Endothelial cell of umbilical vein (primary cell): Measurements from ENCODE around the gene KRTAP19-1. TPM values are rescaled to one million over a fixed set of nuclear protein-coding genes. Genes with fewer than 3 reads are reported as not detected.

Experiments
- BruUV-seq: library from RNA; stranded (reverse); fragments of 400-500 nt; replicated peaks from 2 replicates; lab custom pipeline; 2021; lab: Mats Ljungman, UMichigan
- CTCF ChIA-PET: fragments of 300-600, 350-600 bp; sonication (Branson Sonifier 250); formaldehyde crosslinking; loops from one replicate; lab custom pipeline; 2021; ENCODE audit warnings: antibody characterized with exemption, inconsistent platforms; lab: Charles Lee
- POLR2A ChIA-PET: fragments of 300-600, 350-600 bp; sonication (Branson Sonifier 250); formaldehyde crosslinking; loops from one replicate; lab custom pipeline; 2021; ENCODE audit warnings: antibody characterized with exemption, inconsistent platforms; lab: Charles Lee
- DNase-seq: peaks from one replicate; pipeline ENCODE4 v3.0.0-alpha.2; 2011; ENCODE audit warnings: low read depth, low spot score
- FAIRE-seq: peaks from 2 replicates; lab custom pipeline; 2011; peaks lifted over from hg19 to GRCh38; lab: Jason Lieb, UNC
- H2AFZ ChIP-seq: 2 replicates; pipeline ENCODE4 v1.6.0; 2012; ENCODE audit warnings: low read depth, low read length, control low read depth, inconsistent platforms
- H3K27ac ChIP-seq: 2 replicates; pipeline ENCODE4 v1.5.1; 2011; ENCODE audit warnings: low read depth, mild to moderate bottlenecking, control low read depth, low read length, moderate library complexity; ENCODE audit not compliant: insufficient read depth
- H3K27me3 ChIP-seq, 2 experiments: 2 replicates each; pipeline versions ENCODE4 v1.6.0 to v1.6.1; 2011; ENCODE audit warnings: low read length in 2 of 2, mixed read lengths in 1 of 2; ENCODE audit not compliant: control insufficient read depth in 2 of 2, insufficient read depth in 2 of 2
- H3K36me3 ChIP-seq, 2 experiments: 2 replicates in 1 of 2; 3 replicates in 1 of 2; pipeline ENCODE4 v1.5.1; 2011; ENCODE audit warnings: low read length in 2 of 2, mild to moderate bottlenecking in 1 of 2, moderate library complexity in 1 of 2; ENCODE audit not compliant: control insufficient read depth in 2 of 2, insufficient read depth in 2 of 2; ENCODE audit errors: extremely low read depth in 1 of 2
- H3K4me1 ChIP-seq: 3 replicates; pipeline ENCODE4 v1.5.1; 2011; ENCODE audit warnings: mild to moderate bottlenecking, low read length; ENCODE audit not compliant: control insufficient read depth, insufficient read depth; ENCODE audit errors: extremely low read depth
- H3K4me2 ChIP-seq: 2 replicates; pipeline ENCODE4 v1.6.1; 2011; ENCODE audit warnings: low read length, control low read depth, mixed read lengths; ENCODE audit not compliant: insufficient read depth
- H3K4me3 ChIP-seq, 3 experiments: fragments of 200-600 bp in 1 of 3; sonication (generic), shearing (Covaris generic) in 1 of 3; replicated peaks in 1 of 3; 2 replicates each; pipeline ENCODE4 v1.5.1; 2011 to 2016; ENCODE audit warnings: control low read depth in 3 of 3, low read length in 3 of 3, mild to moderate bottlenecking in 2 of 3, inconsistent platforms in 1 of 3, low read depth in 1 of 3, moderate library complexity in 1 of 3; ENCODE audit not compliant: insufficient read depth in 1 of 3
- H3K79me2 ChIP-seq: 2 replicates; pipeline ENCODE4 v1.6.0; 2012; ENCODE audit warnings: low read length, inconsistent platforms; ENCODE audit not compliant: control insufficient read depth, insufficient read depth
- H3K9ac ChIP-seq: replicated peaks from 2 replicates; pipeline ENCODE3; 2011; ENCODE audit warnings: low read length, control low read depth; ENCODE audit not compliant: insufficient read depth; ENCODE audit errors: extremely low read depth
- H3K9me1 ChIP-seq: replicated peaks from 3 replicates; pipeline ENCODE4 v1.6.0; 2011; ENCODE audit warnings: mild to moderate bottlenecking, low read length; ENCODE audit not compliant: control insufficient read depth, insufficient read depth; ENCODE audit errors: extremely low read depth
- H3K9me3 ChIP-seq: replicated peaks from 2 replicates; pipeline ENCODE4 v1.5.1; 2012; ENCODE audit warnings: low read length, inconsistent platforms; ENCODE audit not compliant: control insufficient read depth, insufficient read depth
- H4K20me1 ChIP-seq: replicated peaks from 2 replicates; pipeline ENCODE3; 2011; ENCODE audit warnings: mild to moderate bottlenecking, low read length; ENCODE audit not compliant: control insufficient read depth, insufficient read depth; ENCODE audit errors: extremely low read depth
- EZH2 ChIP-seq: IDR thresholded peaks from 2 replicates; pipeline ENCODE4 v1.6.1; 2012; ENCODE audit warnings: borderline replicate concordance, low read depth, mild to moderate bottlenecking, moderate library complexity, low read length, inconsistent platforms; ENCODE audit not compliant: severe bottlenecking
- FOS ChIP-seq: IDR thresholded peaks from 2 replicates; pipeline ENCODE4 v1.6.1; 2011; ENCODE audit warnings: mild to moderate bottlenecking, low read length, moderate library complexity, borderline replicate concordance; ENCODE audit not compliant: insufficient read depth
- GATA2 ChIP-seq: IDR thresholded peaks from 2 replicates; pipeline ENCODE4 v1.7.0; 2011; ENCODE audit warnings: low read depth, mild to moderate bottlenecking, moderate library complexity, mixed read lengths, low read length; ENCODE audit not compliant: insufficient read length, insufficient read depth
- JUN ChIP-seq: IDR thresholded peaks from 2 replicates; pipeline ENCODE4 v1.6.1; 2011; ENCODE audit warnings: borderline replicate concordance, low read depth; ENCODE audit not compliant: insufficient read length, insufficient read depth
- MYC ChIP-seq: IDR thresholded peaks from one replicate; pipeline ENCODE4 v1.6.1; 2011; ENCODE audit warnings: mild to moderate bottlenecking, low read depth, low read length
- POLR2A ChIP-seq: IDR thresholded peaks from 2 replicates; pipeline ENCODE4 v1.6.1; 2012; ENCODE audit warnings: low read depth, mild to moderate bottlenecking, control low read depth, low read length
- POLR2AphosphoS5 ChIP-seq: IDR thresholded peaks from 2 replicates; pipeline ENCODE4 v1.6.1; 2012; ENCODE audit warnings: low read depth, mild to moderate bottlenecking, control low read depth, low read length, moderate library complexity; ENCODE audit not compliant: insufficient read depth
- dilution Hi-C: fragments of 300-500 bp; cut with MboI; formaldehyde crosslinking; loops from one replicate; pipeline ENCODE4 v1.15.0; 2019; ENCODE audit warnings: low sequenced_read_pairs; ENCODE audit not compliant: extremely low pct_ligation_motif_present
- intact Hi-C: fragments of 100-400 bp; cut with micrococcal nuclease; formaldehyde crosslinking; loops from one replicate; pipeline ENCODE4 v1.10.0; 2022
- polyA plus RNA-seq, 4 experiments: library from polyadenylated mRNA; depleted of rRNA in 3 of 4; stranded (reverse) in 3 of 4; unstranded in 1 of 4; fragments of >200 nt; gene quantifications; 2 replicates each; pipeline versions ENCODE4 v1.2.1 to v1.2.3, GENCODE V29; 2011 to 2012; ENCODE audit warnings: missing spikeins in 1 of 4
- total RNA-seq: library from RNA; stranded (reverse); gene quantifications from 2 replicates; pipeline ENCODE4 v1.2.3, GENCODE V29; 2021
- TF ChIP-seq, protein P1 (sequence below), 2 donors: IDR thresholded peaks; 1 replicate in 1 of 2; 2 replicates in 1 of 2; pipeline ENCODE4 v1.5.1; 2011; ENCODE audit warnings: low read length in 2 of 2, mild to moderate bottlenecking in 2 of 2, moderate library complexity in 2 of 2, control low read depth in 1 of 2, inconsistent platforms in 1 of 2, low read depth in 1 of 2; ENCODE audit not compliant: insufficient read depth in 1 of 2; ENCODE audit errors: extremely low read depth in 1 of 2
- TF ChIP-seq, protein P2 (sequence below): IDR thresholded peaks from 2 replicates; pipeline ENCODE4 v1.6.1; 2011; ENCODE audit not compliant: insufficient read depth, insufficient read length

The KRTAP19-1 gene
- total and polyA plus RNA-seq, 2 donors (not counting 3 experiments of a cell fraction or from before 2014, with no cell fraction given) = not detected

DNA sequence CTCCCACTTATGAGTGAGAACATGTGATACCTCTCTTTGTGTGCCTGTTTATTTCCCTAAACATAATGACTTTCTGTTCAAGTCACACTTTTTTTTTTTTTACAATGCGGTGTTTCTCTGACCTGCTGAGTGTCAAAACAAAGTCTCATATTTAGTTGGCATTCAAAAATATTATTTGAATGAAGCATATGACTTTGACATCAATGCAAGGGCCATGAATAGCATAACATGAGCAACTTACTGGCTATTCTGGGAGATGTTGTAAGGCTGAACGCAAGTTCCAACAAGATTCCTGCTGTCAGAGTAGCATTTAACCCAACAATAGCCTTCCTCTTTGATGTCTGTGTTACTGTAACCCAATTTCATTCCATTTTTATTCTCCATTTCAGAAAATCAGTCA lies 2.0 kb upstream of the KRTAP19-1 start:
- BruUV-seq = no TSS peak
- no peaks in the 10 kb centered on the region for H3K79me2 ChIP-seq
- no peaks in the 10 kb centered on the region for H3K36me3 ChIP-seq
- intact Hi-C loops = no loop called here
- no peak for FAIRE-seq
- ChIA-PET CTCF (no interaction called here), POLR2A (no interaction called here)
- no peaks in the 10 kb centered on the region for H3K9me1 ChIP-seq
- no peak overlapping the region for H3K4me3 ChIP-seq
- TF ChIP-seq, protein P1, sequence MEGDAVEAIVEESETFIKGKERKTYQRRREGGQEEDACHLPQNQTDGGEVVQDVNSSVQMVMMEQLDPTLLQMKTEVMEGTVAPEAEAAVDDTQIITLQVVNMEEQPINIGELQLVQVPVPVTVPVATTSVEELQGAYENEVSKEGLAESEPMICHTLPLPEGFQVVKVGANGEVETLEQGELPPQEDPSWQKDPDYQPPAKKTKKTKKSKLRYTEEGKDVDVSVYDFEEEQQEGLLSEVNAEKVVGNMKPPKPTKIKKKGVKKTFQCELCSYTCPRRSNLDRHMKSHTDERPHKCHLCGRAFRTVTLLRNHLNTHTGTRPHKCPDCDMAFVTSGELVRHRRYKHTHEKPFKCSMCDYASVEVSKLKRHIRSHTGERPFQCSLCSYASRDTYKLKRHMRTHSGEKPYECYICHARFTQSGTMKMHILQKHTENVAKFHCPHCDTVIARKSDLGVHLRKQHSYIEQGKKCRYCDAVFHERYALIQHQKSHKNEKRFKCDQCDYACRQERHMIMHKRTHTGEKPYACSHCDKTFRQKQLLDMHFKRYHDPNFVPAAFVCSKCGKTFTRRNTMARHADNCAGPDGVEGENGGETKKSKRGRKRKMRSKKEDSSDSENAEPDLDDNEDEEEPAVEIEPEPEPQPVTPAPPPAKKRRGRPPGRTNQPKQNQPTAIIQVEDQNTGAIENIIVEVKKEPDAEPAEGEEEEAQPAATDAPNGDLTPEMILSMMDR (IDR thresholded peaks at IDR 0.05; ENCODE audit: extremely low read depth in 1 of 2, insufficient read depth in 1 of 2, low read depth in 1 of 2, low read length in 2 of 2) = no peak
- TF ChIP-seq POLR2A (no peak), POLR2AphosphoS5 (no peak), GATA2 (no peak), JUN (no peak), MYC (no peak), EZH2 (no peak), FOS (no peak)
- TF ChIP-seq, protein P2, sequence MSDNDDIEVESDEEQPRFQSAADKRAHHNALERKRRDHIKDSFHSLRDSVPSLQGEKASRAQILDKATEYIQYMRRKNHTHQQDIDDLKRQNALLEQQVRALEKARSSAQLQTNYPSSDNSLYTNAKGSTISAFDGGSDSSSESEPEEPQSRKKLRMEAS = no peak
- peaks cover 1% of the 10 kb centered on the region for H3K9me3 ChIP-seq
- H4K20me1 ChIP-seq = no peaks in the 10 kb centered on the region
- DNase-seq = no peak
- H3K27ac ChIP-seq = no peak overlapping the region
- no peak overlapping the region for H3K9ac ChIP-seq
- no peaks in the 10 kb centered on the region for H3K4me1 ChIP-seq
- no peaks in the 10 kb centered on the region for H3K27me3 ChIP-seq
- dilution Hi-C loops = no loop called here
- no peak overlapping the region for H2AFZ ChIP-seq
- H3K4me2 ChIP-seq = no peak overlapping the region
